Thyroid gland (tissue), 4 donors: ENCODE measurements around the gene C19orf53. TPM values are rescaled to one million over a fixed set of nuclear protein-coding genes. Genes with fewer than 3 reads are reported as not detected.
A peak's percentile ranks its signal among the peaks of the same experiment; 100 is the strongest.

Source experiments
- DNase-seq, 2 donors: peaks; one replicate each; pipeline ENCODE4 v3.0.0-alpha.2; 2019
- H3K27ac ChIP-seq, 3 donors: fragments of 200-600 bp; sonication (generic); 1 replicate in 2 of 3; 2 replicates in 1 of 3; pipeline ENCODE4 v1.5.1; 2016 to 2019; ENCODE audit warnings: mild to moderate bottlenecking in 1 of 3, moderate library complexity in 1 of 3
- H3K27me3 ChIP-seq: fragments of 200-600 bp; sonication (generic); one replicate; pipeline ENCODE4 v1.5.1; 2019
- H3K36me3 ChIP-seq, 2 donors: fragments of 200-600 bp; sonication (generic); one replicate each; pipeline ENCODE4 v1.5.1; 2016 to 2019
- H3K4me1 ChIP-seq, 2 donors: fragments of 200-600 bp; sonication (generic); one replicate each; pipeline ENCODE4 v1.5.1; 2017 to 2019
- H3K4me3 ChIP-seq, 3 donors: fragments of 200-600 bp; sonication (generic); replicated peaks in 1 of 3; 1 replicate in 2 of 3; 2 replicates in 1 of 3; pipeline ENCODE4 v1.5.1; 2016; ENCODE audit warnings: mild to moderate bottlenecking in 1 of 3
- H3K9me3 ChIP-seq: fragments of 200-600 bp; sonication (generic); one replicate; pipeline ENCODE4 v1.5.1; 2017
- CTCF ChIP-seq, 6 experiments: fragments of 200-600 bp in 3 of 6; fragments of 450-650 bp in 3 of 6; sonication (generic) in 3 of 6; IDR thresholded peaks; one replicate each; pipeline ENCODE4 v1.5.1; 2016 to 2019; ENCODE audit warnings: antibody characterized with exemption in 6 of 6, mild to moderate bottlenecking in 2 of 6, inconsistent platforms in 1 of 6, moderate library complexity in 1 of 6
- POLR2A ChIP-seq, 2 donors: fragments of 450-650 bp; IDR thresholded peaks; one replicate each; pipeline ENCODE4 v1.6.1; 2017; ENCODE audit warnings: antibody characterized with exemption in 2 of 2, mild to moderate bottlenecking in 2 of 2, moderate library complexity in 1 of 2
- WGBS, 2 donors: methylation state at CpG; one replicate each; pipeline ENCODE4 v1.1.5; 2017; 5-methylcytosine and 5-hydroxymethylcytosine counted together
- intact Hi-C: fragments of 100-400 bp; cut with DNase I; formaldehyde crosslinking; loops from one replicate; pipeline ENCODE4 v1.15.1; 2023
- total RNA-seq, 4 donors: library from RNA; depleted of rRNA; stranded (reverse); fragments of >200 nt; gene quantifications; one replicate each; pipeline ENCODE4 v1.2.3, GENCODE V29; 2016

Gene C19orf53
- total RNA-seq, 4 donors from 2014 or later = 50.2 to 191 (median 139) TPM

- Histone ChIP-seq H3K9me3 (no peaks in the 10 kb centered on the region), H3K27me3 (no peaks in the 10 kb centered on the region), H3K4me3 (no peak overlapping the region), H3K4me1 (peaks cover 0 to 23% of the 10 kb centered on the region in 2 donors), H3K27ac (peak overlapping the region in 2 of 3 donors; percentile 20 to 58), H3K36me3 (peaks cover 17 to 22% of the 10 kb centered on the region in 2 donors)
- DNase-seq = peak; percentile 52 to 64
- no peak for TF ChIP-seq CTCF (IDR thresholded peaks at IDR 0.05)
- no peak for TF ChIP-seq POLR2A (IDR thresholded peaks at IDR 0.05)
- intact Hi-C loops = no loop called here
- WGBS, 2 donors = 8% methylated on average over 5 of the region's 5 CpGs
Observed at GRCh38 chr19:13781547-13781946, 7.3 kb downstream of the C19orf53 start.

GRCh38 chr19:13782537-13782936, 8.3 kb downstream of the C19orf53 start:
- Histone ChIP-seq H3K4me1 (peaks cover 0 to 23% of the 10 kb centered on the region in 2 donors), H3K9me3 (no peaks in the 10 kb centered on the region), H3K27ac (no peak overlapping the region), H3K36me3 (peaks cover 17 to 18% of the 10 kb centered on the region in 2 donors), H3K27me3 (no peaks in the 10 kb centered on the region), H3K4me3 (no peak overlapping the region)
- no peak for DNase-seq
- no peak for TF ChIP-seq POLR2A (IDR thresholded peaks at IDR 0.05)
- no peak for TF ChIP-seq CTCF (IDR thresholded peaks at IDR 0.05)
- 62 to 65% methylated on average over 8 of the region's 8 CpGs for WGBS, 2 donors
- intact Hi-C loops = no loop called here

DNA sequence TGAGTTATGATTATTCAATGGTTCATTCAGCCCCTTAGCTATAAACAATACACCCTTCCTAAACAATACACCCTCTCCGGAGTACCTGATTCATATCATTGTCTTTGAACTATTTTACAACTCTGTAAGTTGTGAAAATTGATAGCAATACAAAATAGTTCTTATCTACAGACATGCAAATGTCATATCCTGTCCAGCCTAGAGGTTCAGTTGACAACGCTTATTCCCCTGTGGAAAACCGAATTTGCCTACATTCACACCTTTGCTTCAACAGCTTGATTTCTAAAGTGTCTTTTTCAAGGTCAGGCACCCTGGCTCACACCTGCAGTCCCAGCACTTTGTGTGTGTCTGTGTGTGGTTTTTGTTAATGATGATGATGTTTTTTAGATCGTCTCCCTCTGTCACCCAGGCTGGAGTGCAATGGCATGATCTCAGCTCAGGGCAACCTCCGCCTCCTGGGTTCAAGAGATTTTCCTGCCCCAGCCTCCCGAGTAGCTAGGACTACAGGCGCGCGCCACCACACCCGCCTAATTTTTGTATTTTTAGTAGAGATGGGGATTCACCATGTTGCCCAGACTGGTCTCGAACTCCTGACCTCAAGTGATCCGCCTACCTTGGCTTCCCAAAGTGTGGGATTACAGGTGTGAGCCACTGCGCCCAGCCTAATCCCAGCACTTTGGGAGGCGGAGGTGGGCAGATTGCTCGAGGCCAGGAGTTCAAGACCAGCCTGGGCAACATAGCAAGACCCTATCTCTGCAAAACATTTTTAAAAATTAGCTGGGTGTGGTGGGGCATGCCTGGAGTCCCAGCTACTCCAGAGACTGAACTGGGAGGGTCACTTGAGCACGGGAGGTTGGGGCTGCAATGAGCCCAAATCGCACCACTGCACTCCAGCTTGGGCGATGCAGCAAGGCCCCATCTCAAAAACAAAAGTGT, 9.6 kb downstream of the C19orf53 start:
- 85% methylated on average over 18 of the region's 18 CpGs for WGBS, 2 donors
- Histone ChIP-seq H3K4me1 (peaks cover 0 to 29% of the 10 kb centered on the region in 2 donors), H3K27me3 (no peaks in the 10 kb centered on the region), H3K27ac (no peak overlapping the region), H3K4me3 (no peak overlapping the region), H3K9me3 (no peaks in the 10 kb centered on the region), H3K36me3 (peaks cover 5% of the 10 kb centered on the region in 2 donors)
- no peak for DNase-seq
- TF ChIP-seq POLR2A (IDR thresholded peaks at IDR 0.05) = no peak
- no peak for TF ChIP-seq CTCF (IDR thresholded peaks at IDR 0.05)
- intact Hi-C loops = loop anchor here (2.0 kb wide), 1 partner anchor 79 kb away; no protein-coding TSS in a partner anchor

- 28 to 29% methylated on average over 17 of the region's 17 CpGs for WGBS, 2 donors
- no peaks in the 10 kb centered on the region for H3K27me3 ChIP-seq
- TF ChIP-seq POLR2A (IDR thresholded peaks at IDR 0.05) (no peak), CTCF (IDR thresholded peaks at IDR 0.05) (peak; percentile 18 to 73 (median 62))
- no peak overlapping the region for H3K4me3 ChIP-seq
- no peaks in the 10 kb centered on the region for H3K36me3 ChIP-seq
- peak; percentile 75 to 79 for DNase-seq
- no peak overlapping the region for H3K27ac ChIP-seq
- H3K9me3 ChIP-seq = no peaks in the 10 kb centered on the region
- intact Hi-C loops = loop anchor here (2.0 kb wide), 1 partner anchor 78 kb away; no protein-coding TSS in a partner anchor
- H3K4me1 ChIP-seq = peaks cover 0 to 29% of the 10 kb centered on the region in 2 donors
Observed at GRCh38 chr19:13784731-13785452, 10.6 kb downstream of the C19orf53 start.
